NOMO-1 treated with DMSO at 0.1 percent for 48 hours (cell line): Measurements from ENCODE around the gene TMEM182.

Source experiments
- DNase-seq: peaks from one replicate; lab custom pipeline; 2025; ENCODE audit not compliant: unreplicated experiment; lab: John Stamatoyannopoulos, UW

Gene TMEM182

GRCh38 chr2:102801098-102801718 lies 39.4 kb downstream of the TMEM182 start:
- DNase-seq = no peak

DNA sequence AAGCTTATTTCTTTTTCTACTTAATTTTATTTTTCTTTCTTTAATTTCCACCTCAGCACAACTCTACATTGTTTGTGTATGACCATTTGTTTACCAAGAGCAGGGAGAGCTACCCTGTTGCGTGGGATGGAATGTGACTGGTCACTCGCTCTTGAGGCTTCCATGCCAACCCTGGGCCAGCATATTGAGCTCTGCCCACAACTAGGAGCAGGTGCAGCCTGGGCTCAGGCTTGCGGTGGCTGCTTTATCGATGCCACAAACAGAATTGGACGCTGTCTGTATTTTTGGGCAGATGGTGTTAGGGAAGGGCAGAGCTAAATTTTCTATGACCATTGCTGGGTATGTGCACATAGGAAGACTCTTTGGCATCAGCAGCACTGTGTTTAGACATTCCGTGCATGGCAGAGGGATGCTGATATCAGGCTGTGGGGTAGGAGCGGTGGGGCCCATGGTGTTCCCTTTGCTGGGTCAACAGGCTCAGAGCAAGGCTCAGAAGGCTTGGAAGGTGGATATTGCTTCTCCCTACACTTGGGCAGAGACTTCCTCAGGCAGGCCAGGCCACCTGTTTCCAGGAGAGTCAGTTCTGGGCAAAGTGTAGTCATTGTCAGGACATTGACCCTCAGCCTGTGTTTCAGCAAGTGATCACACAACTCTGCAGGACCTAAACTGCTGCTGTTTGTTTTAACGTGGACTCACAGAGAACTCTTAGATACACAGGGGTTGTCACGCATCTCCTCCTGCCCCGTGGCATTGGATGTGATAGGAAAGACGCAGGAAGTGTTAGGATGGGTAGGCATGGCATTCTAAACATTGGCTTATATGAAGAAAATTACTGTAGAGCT lies 40.2 kb downstream of the TMEM182 start:
- no peak for DNase-seq

DNA sequence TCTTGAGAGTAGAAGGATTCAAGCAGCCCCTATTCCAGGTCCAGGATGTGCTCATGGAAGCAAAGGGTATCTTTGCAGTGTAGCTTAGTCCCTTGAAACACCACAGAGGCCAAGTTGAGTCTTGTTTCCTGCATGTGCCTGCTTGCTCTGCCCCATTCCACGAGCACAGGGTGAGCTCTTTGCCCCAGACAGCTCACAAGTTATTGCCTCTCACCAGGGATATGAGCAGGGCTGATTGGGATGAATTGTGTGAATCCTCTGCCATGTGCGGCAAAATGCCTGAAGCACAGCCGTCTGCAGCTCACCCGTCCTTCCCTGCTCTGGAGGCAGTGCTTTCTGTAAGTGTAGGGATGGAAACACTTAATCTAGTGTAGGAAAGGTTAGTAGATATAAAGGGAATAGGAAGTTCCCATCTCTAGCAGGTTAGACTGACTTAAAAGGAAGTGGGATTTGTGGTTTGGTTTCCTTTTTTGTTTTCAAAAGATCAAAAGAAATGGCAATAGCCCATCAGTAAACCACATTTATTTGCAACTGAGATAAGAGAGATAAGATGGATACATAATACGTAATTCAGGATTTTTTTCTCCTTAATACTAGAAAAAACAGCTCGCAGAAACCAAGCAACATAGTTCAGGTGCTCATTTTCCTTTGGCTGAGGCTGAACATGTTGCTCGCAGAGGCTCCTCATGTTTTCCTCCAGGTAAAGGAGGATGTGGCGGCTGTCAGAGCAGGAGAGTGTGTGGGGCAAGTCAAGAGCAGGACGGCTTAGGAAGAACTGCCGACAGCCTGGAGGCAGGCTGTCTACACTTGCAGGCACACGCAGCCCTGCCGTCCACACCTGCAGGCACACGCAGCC lies 41.4 kb downstream of the TMEM182 start:
- DNase-seq = peak; percentile 15

DNA sequence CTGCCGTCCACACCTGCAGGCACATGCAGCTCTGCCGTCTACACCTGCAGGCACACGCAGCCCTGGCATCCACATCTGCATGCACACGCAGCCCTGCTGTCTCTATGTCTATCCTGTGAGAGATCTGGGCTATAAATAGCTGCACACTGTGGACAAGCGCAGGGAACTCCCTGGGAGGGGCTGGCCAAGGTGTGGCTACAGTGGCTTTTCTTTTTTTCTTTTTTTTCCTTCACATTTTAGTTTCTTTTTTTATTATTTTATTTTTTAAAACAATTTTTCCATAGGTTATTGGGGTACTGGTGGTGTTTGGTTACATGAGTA lies 42.0 kb downstream of the TMEM182 start:
- no peak for DNase-seq

DNA sequence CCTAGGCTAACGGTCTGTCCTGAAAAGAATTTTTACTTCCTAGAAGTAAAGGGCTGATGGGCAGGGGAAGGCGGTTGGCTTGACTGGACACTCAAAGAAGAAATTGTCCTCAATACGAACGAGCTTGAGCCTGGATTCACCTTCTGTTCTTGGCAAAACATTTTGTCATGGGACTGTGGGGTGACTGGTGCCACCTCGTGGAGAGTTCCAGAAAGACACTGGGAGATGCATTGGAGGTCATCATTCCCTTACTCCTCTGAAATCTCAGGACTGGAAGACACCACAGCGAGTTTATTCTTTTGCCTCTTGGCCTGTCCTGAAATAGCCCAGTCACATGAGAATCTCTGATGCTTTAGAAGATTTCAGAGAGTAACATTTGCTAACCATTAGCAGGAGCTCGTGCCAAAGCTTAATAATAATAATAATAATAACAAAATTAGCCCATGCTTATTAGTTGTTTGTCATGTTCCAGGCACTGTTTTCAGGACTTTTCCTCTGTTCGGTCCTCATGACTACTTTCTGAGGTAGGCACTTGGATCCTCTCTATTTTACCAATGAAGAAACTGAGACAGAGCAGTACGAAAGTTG lies 44.5 kb downstream of the TMEM182 start:
- peak; percentile 13 for DNase-seq

DNA sequence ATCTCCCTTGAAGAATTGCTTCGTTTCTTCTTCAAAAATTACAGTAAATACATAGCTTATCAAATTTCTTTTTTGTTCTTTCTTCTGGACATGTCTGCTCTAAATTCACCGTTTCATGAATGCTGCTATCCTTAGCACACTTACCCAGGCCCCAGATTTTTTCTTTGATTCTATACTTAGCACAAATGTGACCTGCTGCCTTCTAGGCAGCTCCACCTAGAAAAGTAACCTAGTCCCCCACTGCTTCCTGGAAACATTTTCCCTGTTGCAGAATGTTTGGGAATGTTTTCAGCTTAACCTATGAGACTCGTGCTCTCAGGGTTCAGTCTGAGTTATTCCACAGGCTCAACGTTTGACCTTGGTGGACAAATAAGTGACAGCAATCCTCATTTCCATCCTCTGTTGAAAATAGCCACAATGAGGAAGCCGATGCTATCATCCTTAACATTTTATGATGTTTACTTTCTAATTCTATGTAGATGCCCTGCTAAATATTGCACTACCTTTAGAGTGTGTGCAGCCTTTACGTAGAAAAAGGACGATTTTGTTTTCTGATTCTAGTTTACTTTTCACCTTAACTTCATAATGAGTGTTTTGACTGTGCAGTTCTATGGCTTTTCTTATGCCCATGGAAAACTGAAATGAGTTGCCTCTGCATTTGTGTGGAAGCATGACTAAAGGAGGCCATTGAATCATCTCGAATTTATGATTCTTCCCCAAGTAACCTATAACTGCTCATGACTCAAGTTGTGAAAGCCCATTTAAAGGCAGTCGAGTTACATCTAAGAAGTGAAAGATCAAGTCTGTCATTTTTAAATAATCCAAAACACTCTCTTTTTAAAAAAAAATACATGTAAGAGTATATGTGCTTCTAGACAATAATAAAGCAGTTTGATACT lies 47.7 kb downstream of the TMEM182 start:
- DNase-seq = no peak

- no peak for DNase-seq
These were observed 53.5 kb downstream of the TMEM182 start for GRCh38 chr2:102815285-102815684.

GRCh38 chr2:102826904-102827303 lies 65.1 kb downstream of the TMEM182 start:
- no peak for DNase-seq

GRCh38 chr2:102832789-102833188 lies 71.0 kb downstream of the TMEM182 start:
- DNase-seq = no peak

DNA sequence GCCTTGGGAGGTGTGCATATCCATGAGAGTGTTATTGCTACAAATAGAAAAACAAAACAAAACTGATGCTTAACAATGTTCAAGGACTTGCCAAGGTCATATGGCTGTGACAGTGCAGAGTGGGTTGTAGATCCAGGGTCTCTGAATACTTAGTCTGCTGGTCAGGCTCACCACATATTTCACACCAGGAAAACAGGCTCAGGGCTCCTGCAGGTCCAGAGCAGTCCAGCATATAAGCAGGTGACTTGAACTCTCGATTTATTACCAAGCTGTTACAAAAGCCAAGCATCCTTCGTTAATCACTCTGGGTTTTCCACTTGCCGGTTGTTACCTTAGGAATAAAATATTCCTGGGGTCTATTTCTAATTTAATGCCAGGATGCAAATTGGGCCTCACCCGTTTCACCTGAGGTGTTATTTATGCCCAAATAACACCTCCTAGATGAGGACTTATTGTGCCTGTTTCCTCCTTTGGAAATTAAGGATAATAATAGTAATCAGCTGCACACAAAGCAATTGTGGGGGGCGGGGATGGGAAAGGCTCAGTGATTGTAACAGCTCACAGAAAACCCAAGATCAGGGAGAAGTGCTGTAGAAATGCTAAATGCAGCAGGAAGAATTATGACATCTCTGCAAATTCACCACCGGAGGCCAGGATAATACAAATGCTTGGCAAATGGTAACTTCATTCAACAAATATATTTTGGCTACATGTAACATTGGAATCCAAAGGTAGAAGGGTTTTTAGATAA lies 72.9 kb downstream of the TMEM182 start:
- DNase-seq = no peak

- peak; percentile 23 for DNase-seq
These were observed 75.9 kb downstream of the TMEM182 start for GRCh38 chr2:102837626-102838198.

- peak; percentile 16 for DNase-seq
These were observed 78.0 kb downstream of the TMEM182 start for GRCh38 chr2:102839668-102840388.

GRCh38 chr2:102841107-102841840 lies 79.4 kb downstream of the TMEM182 start:
- peak; percentile 57 for DNase-seq

DNA sequence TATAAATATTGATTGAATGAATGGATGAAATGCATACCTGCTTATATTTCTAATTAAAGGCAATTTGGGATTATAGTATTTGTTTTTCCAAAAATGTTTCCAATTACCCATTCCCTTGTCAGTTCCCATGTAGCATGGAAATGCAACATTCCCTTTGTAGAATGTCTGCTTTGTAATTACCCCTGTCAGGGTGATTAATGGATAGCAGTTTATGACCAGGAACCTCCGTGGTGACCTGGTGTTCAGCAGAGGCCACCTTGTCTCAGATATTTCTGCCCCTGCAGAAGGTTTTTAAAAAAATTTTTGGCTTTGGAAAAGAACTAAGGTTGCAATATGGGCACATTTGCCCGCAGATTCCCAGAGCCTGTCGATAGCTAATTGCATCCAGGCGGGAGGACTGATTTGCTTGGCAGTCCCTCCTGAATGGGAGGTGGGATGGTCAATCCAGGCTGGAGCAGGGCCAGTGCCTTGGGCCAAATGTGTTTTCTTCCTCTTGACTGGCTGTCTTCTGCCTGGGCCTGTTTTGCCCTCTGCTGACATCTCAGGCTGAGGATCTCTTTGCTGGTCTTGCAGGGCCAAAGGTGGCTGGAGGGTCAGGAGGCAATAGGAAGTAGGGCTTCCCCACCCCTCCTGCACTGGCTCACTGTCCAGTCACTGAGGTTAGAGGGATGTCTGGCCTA lies 82.1 kb downstream of the TMEM182 start:
- no peak for DNase-seq

DNA sequence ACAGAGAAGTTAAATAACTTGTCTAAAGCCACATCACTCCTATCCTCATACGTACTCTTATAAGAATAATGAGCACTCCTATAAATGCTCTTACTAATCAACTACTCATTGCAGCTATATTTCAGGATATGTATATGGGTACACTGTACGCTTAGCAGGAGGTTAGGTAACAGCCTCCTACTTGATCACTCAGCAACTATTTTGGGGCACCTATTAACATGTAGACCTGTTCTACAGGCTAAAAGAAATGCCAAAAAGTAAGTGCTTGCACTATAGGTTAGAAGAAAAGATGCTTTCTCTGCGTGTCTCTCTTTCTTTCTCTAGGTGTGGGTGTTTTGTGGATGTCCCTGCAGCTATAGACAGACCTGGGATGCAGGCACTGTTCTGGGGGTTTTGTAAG lies 83.1 kb downstream of the TMEM182 start:
- DNase-seq = no peak

GRCh38 chr2:102848366-102848839 lies 86.6 kb downstream of the TMEM182 start:
- peak; percentile 45 for DNase-seq

- no peak for DNase-seq
These were observed 89.1 kb downstream of the TMEM182 start for GRCh38 chr2:102850888-102851287.
